ENCODE data around the gene MTHFD1. TPM values are rescaled to one million over a fixed set of nuclear protein-coding genes. Genes with fewer than 3 reads are reported as not detected.

MTHFD1 gene
- total RNA-seq, 1 experiment from 2014 or later, result 72.7 TPM

GRCh38 chr14:64409126-64409920 is 21.2 kb downstream of the MTHFD1 start:
- BruUV-seq (replicated peaks), result no TSS peak
- H3K36me3 Mint-ChIP-seq (ENCODE audit: insufficient read depth, unreplicated experiment), result peaks cover 70% of the 10 kb centered on the region
- no peaks in the 10 kb centered on the region for H3K27me3 Mint-ChIP-seq (ENCODE audit: insufficient read depth, unreplicated experiment)
- H3K4me1 Mint-ChIP-seq (ENCODE audit: insufficient read depth, unreplicated experiment), result peaks cover 4% of the 10 kb centered on the region
- H3K9me3 Mint-ChIP-seq (ENCODE audit: unreplicated experiment), result no peaks in the 10 kb centered on the region
- H3K4me3 Mint-ChIP-seq (ENCODE audit: unreplicated experiment), result no peak overlapping the region
- TF ChIP-seq CTCF (IDR thresholded peaks at IDR 0.05; ENCODE audit: unreplicated experiment), result no peak
- DNase-seq (ENCODE audit: unreplicated experiment), result no peak
- POLR2A ChIA-PET, result no interaction called here
- H3K27ac Mint-ChIP-seq (ENCODE audit: low read depth, unreplicated experiment), result peak overlapping the region; percentile 35
- CTCF ChIA-PET, result interaction anchor here (0.6 to 1.0 kb wide), 2 partner anchors 29 to 291 kb away, joined by 3 read pairs; no protein-coding TSS in a partner anchor
- intact Hi-C loops (cut with micrococcal nuclease), result no loop called here

- Mint-ChIP-seq H3K36me3 (ENCODE audit: insufficient read depth, unreplicated experiment) (peaks cover 70% of the 10 kb centered on the region), H3K4me3 (ENCODE audit: unreplicated experiment) (no peak overlapping the region), H3K27me3 (ENCODE audit: insufficient read depth, unreplicated experiment) (no peaks in the 10 kb centered on the region), H3K9me3 (ENCODE audit: unreplicated experiment) (no peaks in the 10 kb centered on the region), H3K4me1 (ENCODE audit: insufficient read depth, unreplicated experiment) (peaks cover 4% of the 10 kb centered on the region), H3K27ac (ENCODE audit: low read depth, unreplicated experiment) (peak overlapping the region; percentile 35)
- no TSS peak for BruUV-seq (replicated peaks)
- TF ChIP-seq CTCF (IDR thresholded peaks at IDR 0.05; ENCODE audit: unreplicated experiment), result no peak
- ChIA-PET POLR2A (no interaction called here), CTCF (interaction anchor here (0.6 to 1.0 kb wide), 3 partner anchors 19 to 389 kb away, joined by 3 read pairs; no protein-coding TSS in a partner anchor)
- intact Hi-C loops (cut with micrococcal nuclease), result no loop called here
- peak; percentile 71 for DNase-seq (ENCODE audit: unreplicated experiment)
Observed at GRCh38 chr14:64410084-64410774, 22.1 kb downstream of the MTHFD1 start.

GRCh38 chr14:64411001-64411400 is 22.8 kb downstream of the MTHFD1 start:
- Mint-ChIP-seq H3K27me3 (ENCODE audit: insufficient read depth, unreplicated experiment) (no peaks in the 10 kb centered on the region), H3K4me1 (ENCODE audit: insufficient read depth, unreplicated experiment) (peaks cover 4% of the 10 kb centered on the region), H3K36me3 (ENCODE audit: insufficient read depth, unreplicated experiment) (peaks cover 76% of the 10 kb centered on the region), H3K9me3 (ENCODE audit: unreplicated experiment) (no peaks in the 10 kb centered on the region), H3K27ac (ENCODE audit: low read depth, unreplicated experiment) (no peak overlapping the region), H3K4me3 (ENCODE audit: unreplicated experiment) (no peak overlapping the region)
- intact Hi-C loops (cut with micrococcal nuclease), result no loop called here
- CTCF ChIA-PET, result interaction anchor here (0.6 to 0.7 kb wide), 2 partner anchors 19 to 174 kb away, joined by 3 read pairs; no protein-coding TSS in a partner anchor
- DNase-seq (ENCODE audit: unreplicated experiment), result no peak
- BruUV-seq (replicated peaks), result no TSS peak
- POLR2A ChIA-PET, result no interaction called here
- TF ChIP-seq CTCF (IDR thresholded peaks at IDR 0.05; ENCODE audit: unreplicated experiment), result no peak

GRCh38 chr14:64412237-64412636 is 24.1 kb downstream of the MTHFD1 start:
- no peak overlapping the region for H3K27ac Mint-ChIP-seq (ENCODE audit: low read depth, unreplicated experiment)
- no TSS peak for BruUV-seq (replicated peaks)
- peaks cover 77% of the 10 kb centered on the region for H3K36me3 Mint-ChIP-seq (ENCODE audit: insufficient read depth, unreplicated experiment)
- DNase-seq (ENCODE audit: unreplicated experiment), result no peak
- intact Hi-C loops (cut with micrococcal nuclease), result no loop called here
- TF ChIP-seq CTCF (IDR thresholded peaks at IDR 0.05; ENCODE audit: unreplicated experiment), result no peak
- POLR2A ChIA-PET, result no interaction called here
- no peaks in the 10 kb centered on the region for H3K27me3 Mint-ChIP-seq (ENCODE audit: insufficient read depth, unreplicated experiment)
- CTCF ChIA-PET, result interaction anchor here (0.6 kb wide), 3 partner anchors 18 to 528 kb away, joined by 3 to 4 read pairs (median 3); no protein-coding TSS in a partner anchor
- H3K4me1 Mint-ChIP-seq (ENCODE audit: insufficient read depth, unreplicated experiment), result peaks cover 4% of the 10 kb centered on the region
- H3K9me3 Mint-ChIP-seq (ENCODE audit: unreplicated experiment), result no peaks in the 10 kb centered on the region
- H3K4me3 Mint-ChIP-seq (ENCODE audit: unreplicated experiment), result no peak overlapping the region

Data from MCF 10A (cell line).